ENCODE measurements around the gene GNG4. TPM values are rescaled to one million over a fixed set of nuclear protein-coding genes. Genes with fewer than 3 reads are reported as not detected.

The GNG4 gene
- total RNA-seq, 2 experiments from 2014 or later, result not detected

GRCh38 chr1:235669277-235669676, 19.7 kb upstream of the GNG4 start:
- intact Hi-C loops (cut with micrococcal nuclease; ENCODE audit: unreplicated experiment), result no loop called here
- Histone ChIP-seq H4K20me1 (ENCODE audit: insufficient read depth, low read length) (no peaks in the 10 kb centered on the region), H3K79me2 (ENCODE audit: insufficient read depth, low read depth, low read length) (no peaks in the 10 kb centered on the region), H3K9me2 (ENCODE audit: insufficient read depth, low read length) (no peaks in the 10 kb centered on the region), H3K4me3 (ENCODE audit: low read depth, low read length, poor library complexity, severe bottlenecking) (no peak overlapping the region), H3K27ac (ENCODE audit: low read depth, low read length, poor library complexity, severe bottlenecking) (no peak overlapping the region), H3K36me3 (ENCODE audit: insufficient read depth, low read length) (no peaks in the 10 kb centered on the region), H3K9me3 (ENCODE audit: low read length) (peaks cover 9% of the 10 kb centered on the region; the same call in 1 of the 2 replicates), H2AFZ (ENCODE audit: low read length) (no peak overlapping the region), H3K4me1 (ENCODE audit: insufficient read depth, low read length, poor library complexity, severe bottlenecking) (no peaks in the 10 kb centered on the region), H3K4me2 (ENCODE audit: low read length) (no peak overlapping the region)
- ChIA-PET CTCF (ENCODE audit: unreplicated experiment) (no interaction called here), POLR2A (no interaction called here)
- DNase-seq (ENCODE audit: low spot score), result no peak
- TF ChIP-seq EZH2phosphoT487 (IDR thresholded peaks at IDR 0.05; ENCODE audit: borderline replicate concordance, low read depth, low read length) (no peak), CTCF (conservative IDR thresholded peaks at IDR 0.05; ENCODE audit: low read length) (no peak)
- BruUV-seq (replicated peaks), result no TSS peak

- no peak for DNase-seq (ENCODE audit: low spot score)
- ChIA-PET CTCF (ENCODE audit: unreplicated experiment) (no interaction called here), POLR2A (no interaction called here)
- no peaks in the 10 kb centered on the region for H3K36me3 ChIP-seq (ENCODE audit: insufficient read depth, low read length)
- H3K9me2 ChIP-seq (ENCODE audit: insufficient read depth, low read length), result no peaks in the 10 kb centered on the region
- BruUV-seq (replicated peaks), result no TSS peak
- H3K9me3 ChIP-seq (ENCODE audit: low read length), result no peaks in the 10 kb centered on the region
- no peak for TF ChIP-seq EZH2phosphoT487 (IDR thresholded peaks at IDR 0.05; ENCODE audit: borderline replicate concordance, low read depth, low read length)
- TF ChIP-seq CTCF (conservative IDR thresholded peaks at IDR 0.05; ENCODE audit: low read length), result no peak
- H4K20me1 ChIP-seq (ENCODE audit: insufficient read depth, low read length), result no peaks in the 10 kb centered on the region
- H3K4me3 ChIP-seq (ENCODE audit: low read depth, low read length, poor library complexity, severe bottlenecking), result no peak overlapping the region
- no peaks in the 10 kb centered on the region for H3K4me1 ChIP-seq (ENCODE audit: insufficient read depth, low read length, poor library complexity, severe bottlenecking)
- H3K27ac ChIP-seq (ENCODE audit: low read depth, low read length, poor library complexity, severe bottlenecking), result no peak overlapping the region
- no peaks in the 10 kb centered on the region for H3K79me2 ChIP-seq (ENCODE audit: insufficient read depth, low read depth, low read length)
- intact Hi-C loops (cut with micrococcal nuclease; ENCODE audit: unreplicated experiment), result no loop called here
- H3K4me2 ChIP-seq (ENCODE audit: low read length), result no peak overlapping the region
- no peak overlapping the region for H2AFZ ChIP-seq (ENCODE audit: low read length)
Measured at GRCh38 chr1:235663628-235664027, 14.0 kb upstream of the GNG4 start.

GRCh38 chr1:235661568-235661967, 12.0 kb upstream of the GNG4 start:
- no peak for DNase-seq (ENCODE audit: low spot score)
- no TSS peak for BruUV-seq (replicated peaks)
- no peak for TF ChIP-seq EZH2phosphoT487 (IDR thresholded peaks at IDR 0.05; ENCODE audit: borderline replicate concordance, low read depth, low read length)
- TF ChIP-seq CTCF (conservative IDR thresholded peaks at IDR 0.05; ENCODE audit: low read length), result no peak
- no peaks in the 10 kb centered on the region for H3K36me3 ChIP-seq (ENCODE audit: insufficient read depth, low read length)
- no peaks in the 10 kb centered on the region for H4K20me1 ChIP-seq (ENCODE audit: insufficient read depth, low read length)
- no peak overlapping the region for H3K4me3 ChIP-seq (ENCODE audit: low read depth, low read length, poor library complexity, severe bottlenecking)
- no peak overlapping the region for H3K4me2 ChIP-seq (ENCODE audit: low read length)
- ChIA-PET CTCF (ENCODE audit: unreplicated experiment) (no interaction called here), POLR2A (interaction anchor here (0.5 kb wide), 1 partner anchor 15 kb away, joined by 5 read pairs; no protein-coding TSS in a partner anchor)
- no peaks in the 10 kb centered on the region for H3K79me2 ChIP-seq (ENCODE audit: insufficient read depth, low read depth, low read length)
- H3K9me2 ChIP-seq (ENCODE audit: insufficient read depth, low read length), result no peaks in the 10 kb centered on the region
- H3K27ac ChIP-seq (ENCODE audit: low read depth, low read length, poor library complexity, severe bottlenecking), result no peak overlapping the region
- no peak overlapping the region for H2AFZ ChIP-seq (ENCODE audit: low read length)
- H3K4me1 ChIP-seq (ENCODE audit: insufficient read depth, low read length, poor library complexity, severe bottlenecking), result no peaks in the 10 kb centered on the region
- intact Hi-C loops (cut with micrococcal nuclease; ENCODE audit: unreplicated experiment), result no loop called here
- no peaks in the 10 kb centered on the region for H3K9me3 ChIP-seq (ENCODE audit: low read length)

All from OCI-LY7 (cell line).